GM12878 (cell line): ENCODE data around the gene RAG1. TPM values are rescaled to one million over a fixed set of nuclear protein-coding genes. Genes with fewer than 3 reads are reported as not detected.

ENCODE experiments used
- ATAC-seq: fragments of 200-7000 bp; cut with Tn5 transposase; 3 replicates; pipeline ENCODE4 v1.9.1; 2020; ENCODE audit warnings: mild to moderate bottlenecking, moderate library complexity
- BruUV-seq: library from RNA; stranded (reverse); fragments of 400-500 nt; replicated peaks from 2 replicates; lab custom pipeline; 2021; lab: Mats Ljungman, UMichigan
- CTCF ChIA-PET: fragments of 300-600 bp; sonication (Branson Sonifier 250); formaldehyde crosslinking; extraction: SDS; loops from one replicate; lab custom pipeline; 2021; ENCODE audit warnings: inconsistent platforms; lab: Yijun Ruan, JAX
- POLR2A ChIA-PET: fragments of 350-600 bp; formaldehyde crosslinking; extraction: SDS; loops from one replicate; lab custom pipeline; 2021; ENCODE audit warnings: inconsistent platforms; lab: Charles Lee
- RAD21 ChIA-PET: fragments of 300-600 bp; sonication (Branson Sonifier 250); formaldehyde crosslinking; loops from one replicate; lab custom pipeline; 2023; ENCODE audit warnings: antibody characterized with exemption; ENCODE audit not compliant: unreplicated experiment; lab: Charles Lee
- SMC1A ChIA-PET: fragments of 300-600 bp; sonication (Branson Sonifier 250); formaldehyde crosslinking; loops from one replicate; lab custom pipeline; 2023; ENCODE audit not compliant: unreplicated experiment, uncharacterized antibody; lab: Charles Lee
- DNase-seq: peaks from one replicate; pipeline ENCODE4 v3.0.0-alpha.2; 2011; ENCODE audit warnings: low read depth, low spot score
- FAIRE-seq: peaks from 3 replicates; lab custom pipeline; 2011; peaks lifted over from hg19 to GRCh38; lab: Jason Lieb, UNC
- H2AFZ ChIP-seq: 2 replicates; pipeline ENCODE4 v1.6.0; 2011; ENCODE audit warnings: low read depth, low read length, control low read depth; ENCODE audit not compliant: control insufficient read depth
- H3K27ac ChIP-seq: 2 replicates; pipeline ENCODE4 v1.5.1; 2011; ENCODE audit warnings: control low read depth; ENCODE audit not compliant: control insufficient read depth, insufficient read depth
- H3K27me3 ChIP-seq, 2 experiments: replicated peaks in 1 of 2; 2 replicates each; pipeline versions ENCODE4 v1.6.0 to v1.6.1; 2011; ENCODE audit warnings: low read length in 1 of 2; ENCODE audit not compliant: control insufficient read depth in 2 of 2, insufficient read depth in 2 of 2
- H3K36me3 ChIP-seq, 2 experiments: 2 replicates each; pipeline ENCODE4 v1.5.1; 2011; ENCODE audit warnings: low read length in 1 of 2; ENCODE audit not compliant: control insufficient read depth in 2 of 2, insufficient read depth in 2 of 2
- H3K4me1 ChIP-seq: 2 replicates; pipeline ENCODE4 v1.6.1; 2011; ENCODE audit warnings: mild to moderate bottlenecking, low read length, moderate library complexity, mixed read lengths; ENCODE audit not compliant: control insufficient read depth, insufficient read depth
- H3K4me2 ChIP-seq: 2 replicates; pipeline ENCODE4 v1.6.0; 2011; ENCODE audit warnings: control low read depth; ENCODE audit not compliant: control insufficient read depth, insufficient read depth
- H3K4me3 ChIP-seq: fragments of 200-600 bp; sonication (generic); 2 replicates; pipeline ENCODE4 v1.5.1; 2016
- H3K79me2 ChIP-seq: 2 replicates; pipeline ENCODE4 v1.6.0; 2011; ENCODE audit warnings: low read length; ENCODE audit not compliant: control insufficient read depth, insufficient read depth
- H3K9ac ChIP-seq: 2 replicates; pipeline ENCODE4 v1.8.0; 2011; ENCODE audit warnings: low read length, control low read depth, mixed read lengths; ENCODE audit not compliant: control insufficient read depth, insufficient read depth
- H3K9me3 ChIP-seq: replicated peaks from 3 replicates; pipeline ENCODE4 v1.5.1; 2011; ENCODE audit warnings: mild to moderate bottlenecking, low read length; ENCODE audit not compliant: control insufficient read depth, insufficient read depth
- H4K20me1 ChIP-seq: 2 replicates; pipeline ENCODE4 v1.6.0; 2011; ENCODE audit not compliant: control insufficient read depth, insufficient read depth
- EGR1 ChIP-seq, 2 experiments: IDR thresholded peaks; 1 replicate in 1 of 2; 2 replicates in 1 of 2; pipeline ENCODE4 v1.6.1; 2011 to 2012; ENCODE audit warnings: low read depth in 2 of 2, low read length in 2 of 2, borderline replicate concordance in 1 of 2, mild to moderate bottlenecking in 1 of 2, moderate library complexity in 1 of 2
- ELK1 ChIP-seq: IDR thresholded peaks from 2 replicates; pipeline ENCODE4 v1.6.1; 2012; ENCODE audit warnings: low read depth, low read length, improper control_type of control experiment
- IKZF2 ChIP-seq, 2 experiments: fragments of 450-650 bp; IDR thresholded peaks; 2 replicates each; pipeline ENCODE4 v1.6.1; 2017; ENCODE audit warnings: mild to moderate bottlenecking in 2 of 2, moderate library complexity in 2 of 2
- MYB ChIP-seq: fragments of 150-350 bp; IDR thresholded peaks from 2 replicates; pipeline ENCODE4 v1.6.1; 2014; ENCODE audit warnings: mild to moderate bottlenecking, low read depth, low read length, borderline replicate concordance
- NBN ChIP-seq: fragments of 450-650 bp; IDR thresholded peaks from 2 replicates; pipeline ENCODE4 v1.6.1; 2016
- RCOR1 ChIP-seq: conservative IDR thresholded peaks from 2 replicates; pipeline ENCODE4 v1.6.1; 2012; ENCODE audit warnings: low read depth, low read length, improper control_type of control experiment
- SMAD1 ChIP-seq: fragments of 450-650 bp; IDR thresholded peaks from 2 replicates; pipeline ENCODE4 v1.6.1; 2018; ENCODE audit warnings: mild to moderate bottlenecking, low read depth; ENCODE audit not compliant: partially characterized antibody
- SPI1 ChIP-seq: IDR thresholded peaks from 2 replicates; pipeline ENCODE4 v1.6.1; 2011; ENCODE audit warnings: low read depth, mild to moderate bottlenecking, low read length, moderate library complexity, borderline replicate concordance; ENCODE audit not compliant: insufficient read depth
- STAT3 ChIP-seq: IDR thresholded peaks from 2 replicates; pipeline ENCODE4 v1.6.1; 2011; ENCODE audit warnings: low read depth, low read length, improper control_type of control experiment
- TBL1XR1 ChIP-seq: IDR thresholded peaks from 2 replicates; pipeline ENCODE4 v1.6.1; 2012; ENCODE audit warnings: low read depth, low read length, improper control_type of control experiment
- TCF7 ChIP-seq: IDR thresholded peaks from 2 replicates; pipeline ENCODE4 v1.6.1; 2014; ENCODE audit warnings: antibody characterized with exemption, borderline replicate concordance
- YY1 ChIP-seq: IDR thresholded peaks from 2 replicates; pipeline ENCODE4 v1.6.1; 2011; ENCODE audit warnings: low read depth, mild to moderate bottlenecking, low read length
- WGBS: methylation state at CpG from one replicate; pipeline ENCODE4 v1.1.6; 2016; ENCODE audit warnings: low lambda C conversion rate; ENCODE audit not compliant: insufficient replicate concordance, insufficient coverage; ENCODE audit errors: missing lambda C conversion rate; 5-methylcytosine and 5-hydroxymethylcytosine counted together
- in situ Hi-C: fragments of 300-500 bp; cut with MboI; formaldehyde crosslinking; loops from 9 replicates; pipeline ENCODE4 v1.14.3; 2018; ENCODE audit warnings: mixed read lengths
- intact Hi-C: fragments of 100-400 bp; cut with micrococcal nuclease; formaldehyde crosslinking; loops from one replicate; pipeline ENCODE4 v1.14.2; 2022; ENCODE audit not compliant: unreplicated experiment
- polyA plus RNA-seq, 11 experiments: library from polyadenylated mRNA; depleted of rRNA in 4 of 11; unstranded in 6 of 11; stranded (reverse) in 5 of 11; fragments of >200 nt; fragmentation: Nextera tagmentation in 4 of 11; fragmentation: Illumina TruSeq in 1 of 11; extraction: Ambion mirVana in 4 of 11; extraction: Trizol in 1 of 11; gene quantifications; 1 replicate in 1 of 11; 2 replicates in 10 of 11; pipeline versions ENCODE4 v1.2.1 to v1.2.3, GENCODE V29; 2011 to 2016; ENCODE audit warnings: inconsistent platforms in 2 of 11, missing spikeins in 2 of 11, low read depth in 1 of 11
- total RNA-seq, 4 experiments: library from RNA; depleted of rRNA in 3 of 4; stranded (reverse); fragments of >200 nt in 3 of 4; fragmentation: Illumina TruSeq in 1 of 4; extraction: Trizol in 1 of 4; gene quantifications; 2 replicates each; pipeline versions ENCODE4 v1.2.1 to v1.2.3, GENCODE V29; 2013 to 2021
- TF ChIP-seq, protein P1 (sequence below): IDR thresholded peaks from 2 replicates; pipeline ENCODE4 v1.6.1; 2012; ENCODE audit warnings: improper control_type of control experiment, low read depth, low read length; ENCODE audit not compliant: insufficient replicate concordance
- TF ChIP-seq, protein P2 (sequence below): fragments of 450-650 bp; IDR thresholded peaks from 2 replicates; pipeline ENCODE4 v1.6.1; 2016; ENCODE audit warnings: mild to moderate bottlenecking
- TF ChIP-seq, protein P3 (sequence below): IDR thresholded peaks from 2 replicates; pipeline ENCODE4 v1.6.1; 2011; ENCODE audit warnings: borderline replicate concordance, low read depth, mild to moderate bottlenecking, moderate library complexity, mixed read lengths, low read length; ENCODE audit not compliant: insufficient read depth; ENCODE audit errors: extremely low read length
- TF ChIP-seq, protein P4 (sequence below): IDR thresholded peaks from 2 replicates; pipeline ENCODE4 v1.6.1; 2012; ENCODE audit warnings: low read depth, low read length, improper control_type of control experiment

RAG1 gene
- total and polyA plus RNA-seq, 10 of the 15 experiments (the other 5 are each of a cell fraction or from before 2014, with no cell fraction given) = 0.01 to 0.44 (median 0.05) TPM; not detected in 3

DNA sequence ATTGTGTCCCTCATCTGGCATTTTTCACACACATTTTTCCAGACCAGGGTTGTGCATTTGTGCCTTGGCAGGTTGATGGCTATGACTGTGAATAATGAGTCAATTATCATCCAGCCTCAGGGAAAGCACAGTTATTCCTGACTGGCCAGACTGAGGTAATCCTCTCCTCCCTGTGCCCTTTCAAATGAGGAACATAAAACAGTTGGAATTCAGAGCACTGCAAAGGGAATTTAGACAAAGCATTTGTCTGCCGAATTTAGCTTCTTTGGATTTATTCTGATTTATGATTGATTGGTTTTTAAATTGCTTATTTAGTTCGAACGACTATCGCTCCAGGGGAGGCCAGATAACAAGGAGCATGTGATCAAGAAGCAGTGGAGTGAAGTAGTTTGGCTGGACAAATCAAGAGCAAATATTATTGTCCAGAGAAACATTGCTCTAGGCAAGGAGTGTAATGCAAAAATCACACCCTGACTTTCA lies 61.0 kb downstream of the RAG1 start:
- RAD21 ChIA-PET = no interaction called here
- no peak overlapping the region for H3K27ac ChIP-seq
- H3K79me2 ChIP-seq = no peaks in the 10 kb centered on the region
- DNase-seq (no peak), FAIRE-seq (no peak), ATAC-seq (no peak)
- no peak overlapping the region for H3K4me3 ChIP-seq
- no peak overlapping the region for H3K9ac ChIP-seq
- H3K4me1 ChIP-seq = no peaks in the 10 kb centered on the region
- 68% methylated on average over 4 of the region's 4 CpGs for WGBS
- in situ Hi-C loops (no loop called here), intact Hi-C loops (no loop called here)
- no peak overlapping the region for H3K4me2 ChIP-seq
- POLR2A ChIA-PET = no interaction called here
- CTCF ChIA-PET = interaction anchor here (1.3 kb wide), 1 partner anchor 65 kb away, joined by 3 read pairs; no protein-coding TSS in a partner anchor
- no peaks in the 10 kb centered on the region for H3K9me3 ChIP-seq
- H3K36me3 ChIP-seq = no peaks in the 10 kb centered on the region
- H4K20me1 ChIP-seq = no peaks in the 10 kb centered on the region
- SMC1A ChIA-PET = interaction anchor here (0.8 kb wide), 1 partner anchor 11 kb away, joined by 3 read pairs; no protein-coding TSS in a partner anchor
- no TSS peak for BruUV-seq
- no peak overlapping the region for H2AFZ ChIP-seq
- no peaks in the 10 kb centered on the region for H3K27me3 ChIP-seq
- no peak for TF ChIP-seq IKZF2 (IDR thresholded peaks at IDR 0.05)
- no peak for TF ChIP-seq NBN
- no peak for TF ChIP-seq MYB
- no peak for TF ChIP-seq STAT3
- no peak for TF ChIP-seq SMAD1
- no peak for TF ChIP-seq YY1
- TF ChIP-seq, protein P1, sequence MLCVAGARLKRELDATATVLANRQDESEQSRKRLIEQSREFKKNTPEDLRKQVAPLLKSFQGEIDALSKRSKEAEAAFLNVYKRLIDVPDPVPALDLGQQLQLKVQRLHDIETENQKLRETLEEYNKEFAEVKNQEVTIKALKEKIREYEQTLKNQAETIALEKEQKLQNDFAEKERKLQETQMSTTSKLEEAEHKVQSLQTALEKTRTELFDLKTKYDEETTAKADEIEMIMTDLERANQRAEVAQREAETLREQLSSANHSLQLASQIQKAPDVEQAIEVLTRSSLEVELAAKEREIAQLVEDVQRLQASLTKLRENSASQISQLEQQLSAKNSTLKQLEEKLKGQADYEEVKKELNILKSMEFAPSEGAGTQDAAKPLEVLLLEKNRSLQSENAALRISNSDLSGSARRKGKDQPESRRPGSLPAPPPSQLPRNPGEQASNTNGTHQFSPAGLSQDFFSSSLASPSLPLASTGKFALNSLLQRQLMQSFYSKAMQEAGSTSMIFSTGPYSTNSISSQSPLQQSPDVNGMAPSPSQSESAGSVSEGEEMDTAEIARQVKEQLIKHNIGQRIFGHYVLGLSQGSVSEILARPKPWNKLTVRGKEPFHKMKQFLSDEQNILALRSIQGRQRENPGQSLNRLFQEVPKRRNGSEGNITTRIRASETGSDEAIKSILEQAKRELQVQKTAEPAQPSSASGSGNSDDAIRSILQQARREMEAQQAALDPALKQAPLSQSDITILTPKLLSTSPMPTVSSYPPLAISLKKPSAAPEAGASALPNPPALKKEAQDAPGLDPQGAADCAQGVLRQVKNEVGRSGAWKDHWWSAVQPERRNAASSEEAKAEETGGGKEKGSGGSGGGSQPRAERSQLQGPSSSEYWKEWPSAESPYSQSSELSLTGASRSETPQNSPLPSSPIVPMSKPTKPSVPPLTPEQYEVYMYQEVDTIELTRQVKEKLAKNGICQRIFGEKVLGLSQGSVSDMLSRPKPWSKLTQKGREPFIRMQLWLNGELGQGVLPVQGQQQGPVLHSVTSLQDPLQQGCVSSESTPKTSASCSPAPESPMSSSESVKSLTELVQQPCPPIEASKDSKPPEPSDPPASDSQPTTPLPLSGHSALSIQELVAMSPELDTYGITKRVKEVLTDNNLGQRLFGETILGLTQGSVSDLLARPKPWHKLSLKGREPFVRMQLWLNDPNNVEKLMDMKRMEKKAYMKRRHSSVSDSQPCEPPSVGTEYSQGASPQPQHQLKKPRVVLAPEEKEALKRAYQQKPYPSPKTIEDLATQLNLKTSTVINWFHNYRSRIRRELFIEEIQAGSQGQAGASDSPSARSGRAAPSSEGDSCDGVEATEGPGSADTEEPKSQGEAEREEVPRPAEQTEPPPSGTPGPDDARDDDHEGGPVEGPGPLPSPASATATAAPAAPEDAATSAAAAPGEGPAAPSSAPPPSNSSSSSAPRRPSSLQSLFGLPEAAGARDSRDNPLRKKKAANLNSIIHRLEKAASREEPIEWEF = no peak
- no peak for TF ChIP-seq TBL1XR1
- TF ChIP-seq, protein P2, sequence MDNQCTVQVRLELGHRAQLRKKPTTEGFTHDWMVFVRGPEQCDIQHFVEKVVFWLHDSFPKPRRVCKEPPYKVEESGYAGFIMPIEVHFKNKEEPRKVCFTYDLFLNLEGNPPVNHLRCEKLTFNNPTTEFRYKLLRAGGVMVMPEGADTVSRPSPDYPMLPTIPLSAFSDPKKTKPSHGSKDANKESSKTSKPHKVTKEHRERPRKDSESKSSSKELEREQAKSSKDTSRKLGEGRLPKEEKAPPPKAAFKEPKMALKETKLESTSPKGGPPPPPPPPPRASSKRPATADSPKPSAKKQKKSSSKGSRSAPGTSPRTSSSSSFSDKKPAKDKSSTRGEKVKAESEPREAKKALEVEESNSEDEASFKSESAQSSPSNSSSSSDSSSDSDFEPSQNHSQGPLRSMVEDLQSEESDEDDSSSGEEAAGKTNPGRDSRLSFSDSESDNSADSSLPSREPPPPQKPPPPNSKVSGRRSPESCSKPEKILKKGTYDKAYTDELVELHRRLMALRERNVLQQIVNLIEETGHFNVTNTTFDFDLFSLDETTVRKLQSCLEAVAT = no peak
- TF ChIP-seq ELK1 = no peak
- TF ChIP-seq RCOR1 = no peak
- no peak for TF ChIP-seq SPI1
- TF ChIP-seq EGR1 (IDR thresholded peaks at IDR 0.05; ENCODE audit: borderline replicate concordance in 1 of 2, low read depth in 2 of 2, low read length in 2 of 2) = no peak
- TF ChIP-seq, protein P3, sequence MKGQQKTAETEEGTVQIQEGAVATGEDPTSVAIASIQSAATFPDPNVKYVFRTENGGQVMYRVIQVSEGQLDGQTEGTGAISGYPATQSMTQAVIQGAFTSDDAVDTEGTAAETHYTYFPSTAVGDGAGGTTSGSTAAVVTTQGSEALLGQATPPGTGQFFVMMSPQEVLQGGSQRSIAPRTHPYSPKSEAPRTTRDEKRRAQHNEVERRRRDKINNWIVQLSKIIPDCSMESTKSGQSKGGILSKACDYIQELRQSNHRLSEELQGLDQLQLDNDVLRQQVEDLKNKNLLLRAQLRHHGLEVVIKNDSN = no peak
- TF ChIP-seq, protein P4, sequence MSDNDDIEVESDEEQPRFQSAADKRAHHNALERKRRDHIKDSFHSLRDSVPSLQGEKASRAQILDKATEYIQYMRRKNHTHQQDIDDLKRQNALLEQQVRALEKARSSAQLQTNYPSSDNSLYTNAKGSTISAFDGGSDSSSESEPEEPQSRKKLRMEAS = no peak
- no peak for TF ChIP-seq TCF7
